ENCODE data around the gene TRIM8. TPM values are rescaled to one million over a fixed set of nuclear protein-coding genes. Genes with fewer than 3 reads are reported as not detected.
"Not testable (repeated sequence)": the region's sequence is repeated elsewhere in the genome, so short reads cannot be mapped to it uniquely, and the experiment has no call there.

Gene TRIM8
- total RNA-seq, 1 donor from 2014 or later, result 117 TPM

GRCh38 chr10:102660888-102661657 lies 16.8 kb downstream of the TRIM8 start:
- DNase-seq (peak; percentile 84), ATAC-seq (peak; percentile 81)
- intact Hi-C loops (cut with micrococcal nuclease), result no loop called here

- peak; percentile 22 for ATAC-seq
- intact Hi-C loops (cut with micrococcal nuclease), result no loop called here
- DNase-seq, result no peak
Observed at GRCh38 chr10:102661658-102662028, 17.4 kb downstream of the TRIM8 start.

GRCh38 chr10:102665904-102666509 lies 21.7 kb downstream of the TRIM8 start:
- DNase-seq (no peak), ATAC-seq (no peak)
- intact Hi-C loops (cut with micrococcal nuclease), result no loop called here

- intact Hi-C loops (cut with micrococcal nuclease); ATAC-seq: not testable (repeated sequence)
Observed at GRCh38 chr10:102667411-102667810, 23.1 kb downstream of the TRIM8 start.

GRCh38 chr10:102668326-102669107 lies 24.2 kb downstream of the TRIM8 start:
- intact Hi-C loops (cut with micrococcal nuclease), result no loop called here
- ATAC-seq, result no peak
- DNase-seq, result no peak

More at GRCh38 chr10:102667411-102667810, 23.1 kb downstream of the TRIM8 start:
- not testable (repeated sequence) for DNase-seq

- intact Hi-C loops (cut with micrococcal nuclease), result no loop called here
- DNase-seq (peak; percentile 77), ATAC-seq (peak; percentile 82)
Observed at GRCh38 chr10:102669206-102670064, 25.2 kb downstream of the TRIM8 start.

GRCh38 chr10:102670065-102670670 lies 25.9 kb downstream of the TRIM8 start:
- intact Hi-C loops (cut with micrococcal nuclease), result no loop called here
- no peak for DNase-seq
- ATAC-seq, result no peak

- ATAC-seq (no peak), DNase-seq (no peak)
- intact Hi-C loops (cut with micrococcal nuclease), result no loop called here
Observed at GRCh38 chr10:102670871-102671434, 26.7 kb downstream of the TRIM8 start.

- intact Hi-C loops (cut with micrococcal nuclease), result no loop called here
- ATAC-seq (no peak), DNase-seq (no peak)
Observed at GRCh38 chr10:102673236-102673818, 29.0 kb downstream of the TRIM8 start.

GRCh38 chr10:102673819-102674511 lies 29.7 kb downstream of the TRIM8 start:
- intact Hi-C loops (cut with micrococcal nuclease), result no loop called here
- peak; percentile 71 for DNase-seq

GRCh38 chr10:102674566-102674965 lies 30.3 kb downstream of the TRIM8 start:
- ATAC-seq, result peak; percentile 25
- intact Hi-C loops (cut with micrococcal nuclease), result no loop called here
- no peak for DNase-seq

More at GRCh38 chr10:102673819-102674511, 29.7 kb downstream of the TRIM8 start:
- ATAC-seq, result peak; percentile 69

GRCh38 chr10:102675011-102675665 lies 30.9 kb downstream of the TRIM8 start:
- intact Hi-C loops (cut with micrococcal nuclease), result no loop called here
- ATAC-seq (no peak), DNase-seq (no peak)

- ATAC-seq, result no peak
- intact Hi-C loops (cut with micrococcal nuclease), result no loop called here
- DNase-seq, result no peak
Observed at GRCh38 chr10:102675666-102676533, 31.6 kb downstream of the TRIM8 start.

GRCh38 chr10:102676534-102677315 lies 32.4 kb downstream of the TRIM8 start:
- DNase-seq (no peak), ATAC-seq (no peak)
- intact Hi-C loops (cut with micrococcal nuclease), result no loop called here

- ATAC-seq (no peak), DNase-seq (no peak)
- intact Hi-C loops (cut with micrococcal nuclease), result no loop called here
Observed at GRCh38 chr10:102677331-102678067, 33.2 kb downstream of the TRIM8 start.

Data from left ventricle myocardium superior (tissue), 1 donor.